Tibial nerve (tissue), 4 donors: ENCODE measurements around the gene CCIN. TPM values are rescaled to one million over a fixed set of nuclear protein-coding genes. Genes with fewer than 3 reads are reported as not detected.

Experiments
- DNase-seq, 2 donors: peaks; one replicate each; pipeline ENCODE4 v3.0.0-alpha.2; 2019; ENCODE audit warnings: low spot score in 2 of 2
- H3K27ac ChIP-seq, 4 donors: fragments of 200-600 bp; sonication (generic) in 3 of 4; one replicate each; pipeline ENCODE4 v1.5.1; 2017 to 2019; ENCODE audit warnings: mild to moderate bottlenecking in 1 of 4
- H3K27me3 ChIP-seq, 2 donors: fragments of 200-600 bp; sonication (generic) in 1 of 2; one replicate each; pipeline versions ENCODE4 v1.5.1 to v1.6.0; 2017 to 2019
- H3K36me3 ChIP-seq, 3 donors: fragments of 200-600 bp; sonication (generic); one replicate each; pipeline ENCODE4 v1.5.1; 2018 to 2019
- H3K4me1 ChIP-seq, 4 donors: fragments of 200-600 bp; sonication (generic) in 3 of 4; one replicate each; pipeline ENCODE4 v1.5.1; 2017 to 2019
- H3K4me3 ChIP-seq, 4 donors: fragments of 200-600 bp; sonication (generic) in 3 of 4; one replicate each; pipeline ENCODE4 v1.5.1; 2017 to 2019; ENCODE audit warnings: mild to moderate bottlenecking in 1 of 4, moderate library complexity in 1 of 4
- H3K9me3 ChIP-seq, 4 donors: fragments of 200-600 bp; sonication (generic) in 3 of 4; one replicate each; pipeline ENCODE4 v1.5.1; 2017 to 2019
- CTCF ChIP-seq, 5 experiments: fragments of 200-600 bp in 3 of 5; fragments of 450-650 bp in 2 of 5; sonication (generic) in 3 of 5; IDR thresholded peaks; one replicate each; pipeline ENCODE4 v1.5.1; 2016 to 2019; ENCODE audit warnings: antibody characterized with exemption in 5 of 5, mild to moderate bottlenecking in 3 of 5, moderate library complexity in 2 of 5
- EP300 ChIP-seq, 2 donors: sonication (generic); formaldehyde crosslinking; IDR thresholded peaks; one replicate each; pipeline ENCODE4 v1.6.1; 2017; ENCODE audit warnings: antibody characterized with exemption in 2 of 2, mild to moderate bottlenecking in 1 of 2
- POLR2A ChIP-seq, 2 donors: fragments of 450-650 bp; IDR thresholded peaks; one replicate each; pipeline ENCODE4 v1.6.1; 2017; ENCODE audit warnings: antibody characterized with exemption in 2 of 2, mild to moderate bottlenecking in 2 of 2, moderate library complexity in 2 of 2
- WGBS, 2 donors: methylation state at CpG; one replicate each; pipeline ENCODE4 v1.1.5; 2018; 5-methylcytosine and 5-hydroxymethylcytosine counted together
- total RNA-seq, 4 donors: library from RNA; depleted of rRNA; stranded (reverse); fragments of >200 nt; gene quantifications; one replicate each; pipeline ENCODE4 v1.1.0, GENCODE V29; 2016

The CCIN gene
- total RNA-seq, 4 donors from 2014 or later: not detected

GRCh38 chr9:36194326-36195000 lies 25.3 kb downstream of the CCIN start:
- H3K4me1 ChIP-seq: peaks cover 0 to 57% (median 26%) of the 10 kb centered on the region in 4 donors
- no peak overlapping the region for H3K4me3 ChIP-seq
- no peak overlapping the region for H3K27ac ChIP-seq
- no peak for DNase-seq
- TF ChIP-seq POLR2A (IDR thresholded peaks at IDR 0.05) (no peak), CTCF (IDR thresholded peaks at IDR 0.05) (no peak), EP300 (IDR thresholded peaks at IDR 0.05) (no peak)
- 38 to 39% methylated on average over 4 of the region's 4 CpGs for WGBS, 2 donors
- no peaks in the 10 kb centered on the region for H3K27me3 ChIP-seq
- no peaks in the 10 kb centered on the region for H3K9me3 ChIP-seq
- peaks cover 0 to 21% (median 0%) of the 10 kb centered on the region in 3 donors for H3K36me3 ChIP-seq

- H3K9me3 ChIP-seq: no peaks in the 10 kb centered on the region
- H3K4me1 ChIP-seq: peaks cover 0 to 29% (median 9%) of the 10 kb centered on the region in 4 donors
- no peak overlapping the region for H3K4me3 ChIP-seq
- no peak for TF ChIP-seq POLR2A (IDR thresholded peaks at IDR 0.05)
- TF ChIP-seq EP300 (IDR thresholded peaks at IDR 0.05): no peak
- no peak for TF ChIP-seq CTCF (IDR thresholded peaks at IDR 0.05)
- peaks cover 7 to 98% (median 35%) of the 10 kb centered on the region in 3 donors for H3K36me3 ChIP-seq
- DNase-seq: no peak
- WGBS, 2 donors: 87 to 89% methylated on average over 10 to 11 of the region's 11 CpGs
- H3K27me3 ChIP-seq: no peaks in the 10 kb centered on the region
- no peak overlapping the region for H3K27ac ChIP-seq
Measured at GRCh38 chr9:36204906-36205547, 35.8 kb downstream of the CCIN start.

- TF ChIP-seq CTCF (IDR thresholded peaks at IDR 0.05) (no peak), EP300 (IDR thresholded peaks at IDR 0.05) (no peak), POLR2A (IDR thresholded peaks at IDR 0.05) (no peak)
- peaks cover 0 to 49% (median 15%) of the 10 kb centered on the region in 4 donors for H3K4me1 ChIP-seq
- no peaks in the 10 kb centered on the region for H3K9me3 ChIP-seq
- 37 to 46% methylated on average over 4 of the region's 4 CpGs for WGBS, 2 donors
- H3K27ac ChIP-seq: peak overlapping the region in 2 of 4 donors; percentile 12 to 33
- peaks cover 7 to 98% (median 35%) of the 10 kb centered on the region in 3 donors for H3K36me3 ChIP-seq
- H3K27me3 ChIP-seq: no peaks in the 10 kb centered on the region
- DNase-seq: no peak
- H3K4me3 ChIP-seq: no peak overlapping the region
Measured at GRCh38 chr9:36207016-36207415, 37.8 kb downstream of the CCIN start.

- Histone ChIP-seq H3K4me3 (no peak overlapping the region), H3K27ac (peak overlapping the region in 2 of 4 donors; percentile 12 to 33), H3K4me1 (peaks cover 0 to 52% (median 15%) of the 10 kb centered on the region in 4 donors), H3K9me3 (no peaks in the 10 kb centered on the region), H3K36me3 (peaks cover 7 to 98% (median 33%) of the 10 kb centered on the region in 3 donors), H3K27me3 (no peaks in the 10 kb centered on the region)
- no peak for TF ChIP-seq CTCF (IDR thresholded peaks at IDR 0.05)
- no peak for TF ChIP-seq EP300 (IDR thresholded peaks at IDR 0.05)
- TF ChIP-seq POLR2A (IDR thresholded peaks at IDR 0.05): no peak
- 25 to 32% methylated on average over 1 of the region's 1 CpG for WGBS, 2 donors
- DNase-seq: no peak
Measured at GRCh38 chr9:36207546-36208012, 38.4 kb downstream of the CCIN start.
